Mesenchymal stem cell (in vitro differentiated cells and primary cell): ENCODE data around the gene LAMA5.

Experiments
- DNase-seq: peaks from one replicate; pipeline ENCODE4 v3.0.0-alpha.2; 2013
- H2AFZ ChIP-seq: one replicate; pipeline ENCODE4 v1.6.1; 2013; ENCODE audit warnings: low read depth, mild to moderate bottlenecking, control low read depth, inconsistent platforms, low read length, moderate library complexity
- H2AK5ac ChIP-seq: 2 replicates; pipeline ENCODE4 v1.6.1; 2013; ENCODE audit warnings: low read length, moderate library complexity, mild to moderate bottlenecking, inconsistent platforms; ENCODE audit not compliant: severe bottlenecking
- H2BK120ac ChIP-seq: one replicate; pipeline ENCODE4 v1.6.1; 2013; ENCODE audit warnings: low read depth, mild to moderate bottlenecking, inconsistent platforms, low read length, moderate library complexity
- H2BK12ac ChIP-seq, 2 experiments: one replicate each; pipeline ENCODE4 v1.6.1; 2013; ENCODE audit warnings: inconsistent platforms in 2 of 2, low read length in 2 of 2, mild to moderate bottlenecking in 2 of 2, moderate library complexity in 2 of 2, control low read depth in 1 of 2
- H2BK15ac ChIP-seq: one replicate; pipeline ENCODE4 v1.6.1; 2013; ENCODE audit warnings: mild to moderate bottlenecking, low read depth, inconsistent platforms; ENCODE audit not compliant: poor library complexity, severe bottlenecking
- H2BK5ac ChIP-seq: 2 replicates; pipeline ENCODE4 v1.6.1; 2013; ENCODE audit warnings: low read depth, mild to moderate bottlenecking, low read length, control low read depth, inconsistent platforms; ENCODE audit not compliant: poor library complexity, severe bottlenecking
- H3K14ac ChIP-seq, 2 experiments: one replicate each; pipeline ENCODE4 v1.6.1; 2013; ENCODE audit warnings: inconsistent platforms in 2 of 2, low read length in 2 of 2, control low read depth in 1 of 2, mild to moderate bottlenecking in 1 of 2, moderate library complexity in 1 of 2
- H3K18ac ChIP-seq, 2 experiments: one replicate each; pipeline ENCODE4 v1.6.1; 2013; ENCODE audit warnings: inconsistent platforms in 2 of 2, low read length in 2 of 2, control low read depth in 1 of 2, low read depth in 1 of 2, mild to moderate bottlenecking in 1 of 2
- H3K23ac ChIP-seq, 2 experiments: one replicate each; pipeline ENCODE4 v1.6.1; 2013; ENCODE audit warnings: inconsistent platforms in 2 of 2, low read length in 2 of 2, mild to moderate bottlenecking in 2 of 2, moderate library complexity in 2 of 2, control low read depth in 1 of 2
- H3K27ac ChIP-seq: 2 replicates; pipeline ENCODE4 v1.5.1; 2013; ENCODE audit warnings: mild to moderate bottlenecking, moderate library complexity, low read length, control low read depth, inconsistent platforms; ENCODE audit not compliant: poor library complexity, severe bottlenecking
- H3K27me3 ChIP-seq, 2 experiments: 2 replicates each; pipeline versions ENCODE4 v1.6.1 to v1.7.0; 2013; ENCODE audit warnings: low read length in 2 of 2, mild to moderate bottlenecking in 2 of 2, moderate library complexity in 2 of 2, control low read depth in 1 of 2, inconsistent platforms in 1 of 2; ENCODE audit not compliant: control insufficient read depth in 1 of 2, insufficient read depth in 1 of 2
- H3K36me3 ChIP-seq, 2 experiments: 2 replicates each; pipeline versions ENCODE4 v1.6.1 to v1.7.0; 2013; ENCODE audit warnings: low read length in 2 of 2, control low read depth in 1 of 2, inconsistent platforms in 1 of 2, low read depth in 1 of 2, mild to moderate bottlenecking in 1 of 2; ENCODE audit not compliant: insufficient read depth in 2 of 2, control insufficient read depth in 1 of 2
- H3K4ac ChIP-seq, 2 experiments: one replicate each; pipeline ENCODE4 v1.6.1; 2013; ENCODE audit warnings: inconsistent platforms in 2 of 2, low read length in 2 of 2, mild to moderate bottlenecking in 2 of 2, moderate library complexity in 2 of 2, control low read depth in 1 of 2, low read depth in 1 of 2
- H3K4me1 ChIP-seq: 2 replicates; pipeline ENCODE4 v1.6.1; 2013; ENCODE audit warnings: low read depth, low read length, control low read depth; ENCODE audit not compliant: control insufficient read depth, insufficient read depth
- H3K4me2 ChIP-seq: 2 replicates; pipeline ENCODE4 v1.6.1; 2013; ENCODE audit warnings: low read length, mild to moderate bottlenecking, inconsistent platforms; ENCODE audit not compliant: poor library complexity, severe bottlenecking
- H3K4me3 ChIP-seq, 2 experiments: 2 replicates each; pipeline versions ENCODE4 v1.5.1 to v1.7.0; 2013; ENCODE audit warnings: low read length in 2 of 2, mild to moderate bottlenecking in 2 of 2, control low read depth in 1 of 2, low read depth in 1 of 2; ENCODE audit not compliant: insufficient read depth in 1 of 2
- H3K79me1 ChIP-seq: replicated peaks from 2 replicates; pipeline ENCODE4 v1.6.1; 2013; ENCODE audit warnings: mild to moderate bottlenecking, control low read depth, low read length, inconsistent platforms; ENCODE audit not compliant: poor library complexity, severe bottlenecking
- H3K9ac ChIP-seq: 2 replicates; pipeline ENCODE4 v1.7.0; 2013; ENCODE audit warnings: mild to moderate bottlenecking, low read length, moderate library complexity
- H3K9me3 ChIP-seq: 2 replicates; pipeline ENCODE4 v1.7.0; 2013; ENCODE audit warnings: mild to moderate bottlenecking, low read length; ENCODE audit not compliant: control insufficient read depth
- H4K8ac ChIP-seq: one replicate; pipeline ENCODE4 v1.6.1; 2013; ENCODE audit warnings: inconsistent platforms, mild to moderate bottlenecking, low read length, moderate library complexity
- H4K91ac ChIP-seq: one replicate; pipeline ENCODE4 v1.6.1; 2013; ENCODE audit warnings: mild to moderate bottlenecking, low read length, inconsistent platforms
- WGBS: methylation state at CpG from one replicate; pipeline ENCODE4 v1.1.7; 2013; ENCODE audit warnings: mixed read lengths; 5-methylcytosine and 5-hydroxymethylcytosine counted together

The LAMA5 gene

GRCh38 chr20:62327726-62328495 lies 39.2 kb downstream of the LAMA5 start:
- Histone ChIP-seq H2BK12ac (no peak overlapping the region), H3K9me3 (no peaks in the 10 kb centered on the region), H3K27me3 (no peaks in the 10 kb centered on the region), H4K91ac (no peak overlapping the region), H3K4me2 (no peak overlapping the region), H4K8ac (no peak overlapping the region), H3K14ac (no peak overlapping the region), H2AK5ac (no peak overlapping the region), H3K9ac (no peak overlapping the region), H3K79me1 (peaks cover 60% of the 10 kb centered on the region), H3K4me1 (peaks cover 3% of the 10 kb centered on the region), H3K18ac (no peak overlapping the region), H3K23ac (no peak overlapping the region), H2BK15ac (no peak overlapping the region), H3K4ac (peak overlapping the region in 1 of 2 experiments; percentile 9), H2AFZ (no peak overlapping the region), H3K36me3 (peaks cover 55 to 100% of the 10 kb centered on the region in 2 experiments), H2BK120ac (no peak overlapping the region), H3K27ac (no peak overlapping the region), H2BK5ac (no peak overlapping the region), H3K4me3 (no peak overlapping the region)
- 92% methylated on average over 32 of the region's 33 CpGs for WGBS
- DNase-seq: no peak

GRCh38 chr20:62326959-62327725 lies 40.0 kb downstream of the LAMA5 start:
- H2AFZ ChIP-seq: no peak overlapping the region
- H3K27ac ChIP-seq: no peak overlapping the region
- no peak for DNase-seq
- H3K4ac ChIP-seq: no peak overlapping the region
- no peaks in the 10 kb centered on the region for H3K27me3 ChIP-seq
- H2BK15ac ChIP-seq: no peak overlapping the region
- H2AK5ac ChIP-seq: no peak overlapping the region
- H3K79me1 ChIP-seq: peaks cover 52% of the 10 kb centered on the region
- no peak overlapping the region for H4K91ac ChIP-seq
- H4K8ac ChIP-seq: no peak overlapping the region
- no peak overlapping the region for H3K23ac ChIP-seq
- H3K4me2 ChIP-seq: no peak overlapping the region
- H3K9ac ChIP-seq: no peak overlapping the region
- H2BK12ac ChIP-seq: no peak overlapping the region
- no peak overlapping the region for H3K18ac ChIP-seq
- WGBS: 87% methylated on average over 30 of the region's 30 CpGs
- no peak overlapping the region for H2BK5ac ChIP-seq
- H3K4me3 ChIP-seq: no peak overlapping the region
- H3K9me3 ChIP-seq: no peaks in the 10 kb centered on the region
- no peak overlapping the region for H3K14ac ChIP-seq
- peaks cover 51 to 100% of the 10 kb centered on the region in 2 experiments for H3K36me3 ChIP-seq
- peaks cover 3% of the 10 kb centered on the region for H3K4me1 ChIP-seq
- no peak overlapping the region for H2BK120ac ChIP-seq

- no peak overlapping the region for H3K4ac ChIP-seq
- H3K79me1 ChIP-seq: peaks cover 50% of the 10 kb centered on the region
- H3K27me3 ChIP-seq: no peaks in the 10 kb centered on the region
- H2BK12ac ChIP-seq: no peak overlapping the region
- no peak overlapping the region for H2BK5ac ChIP-seq
- WGBS: 97% methylated on average over 10 of the region's 14 CpGs
- peaks cover 3% of the 10 kb centered on the region for H3K4me1 ChIP-seq
- H3K14ac ChIP-seq: no peak overlapping the region
- no peak overlapping the region for H3K27ac ChIP-seq
- H4K91ac ChIP-seq: peak overlapping the region; percentile 37
- no peak overlapping the region for H3K23ac ChIP-seq
- H3K9ac ChIP-seq: no peak overlapping the region
- H3K36me3 ChIP-seq: peaks cover 52 to 100% of the 10 kb centered on the region in 2 experiments
- no peak overlapping the region for H3K4me2 ChIP-seq
- no peak overlapping the region for H2BK15ac ChIP-seq
- H3K4me3 ChIP-seq: no peak overlapping the region
- no peak overlapping the region for H3K18ac ChIP-seq
- no peaks in the 10 kb centered on the region for H3K9me3 ChIP-seq
- no peak overlapping the region for H2AFZ ChIP-seq
- DNase-seq: no peak
- no peak overlapping the region for H4K8ac ChIP-seq
- H2BK120ac ChIP-seq: no peak overlapping the region
- H2AK5ac ChIP-seq: no peak overlapping the region
These were observed 40.6 kb downstream of the LAMA5 start for GRCh38 chr20:62326559-62326958.

GRCh38 chr20:62325172-62325905 lies 41.8 kb downstream of the LAMA5 start:
- Histone ChIP-seq H3K36me3 (peaks cover 44 to 100% of the 10 kb centered on the region in 2 experiments), H2BK5ac (no peak overlapping the region), H3K27ac (no peak overlapping the region), H2BK120ac (no peak overlapping the region), H3K4me3 (peak overlapping the region in 1 of 2 experiments; percentile 1), H3K79me1 (peaks cover 49% of the 10 kb centered on the region), H4K8ac (no peak overlapping the region), H2AK5ac (no peak overlapping the region), H2BK15ac (no peak overlapping the region), H3K14ac (no peak overlapping the region), H3K9ac (no peak overlapping the region), H3K4ac (no peak overlapping the region), H3K27me3 (no peaks in the 10 kb centered on the region), H3K4me1 (peaks cover 6% of the 10 kb centered on the region), H3K18ac (no peak overlapping the region), H3K9me3 (no peaks in the 10 kb centered on the region), H2AFZ (no peak overlapping the region), H3K4me2 (no peak overlapping the region), H4K91ac (no peak overlapping the region), H3K23ac (no peak overlapping the region), H2BK12ac (no peak overlapping the region)
- DNase-seq: no peak
- 90% methylated on average over 14 of the region's 14 CpGs for whole genome bisulfite sequencing
